NT2/D1 (cell line): ENCODE data around the gene SLC2A13.

Source experiments
- SUZ12 ChIP-seq: IDR thresholded peaks from 2 replicates; pipeline ENCODE4 v1.6.1; 2011; ENCODE audit not compliant: insufficient read length, insufficient read depth; ENCODE audit errors: extremely low read depth
- YY1 ChIP-seq: IDR thresholded peaks from 2 replicates; pipeline ENCODE4 v1.6.1; 2011; ENCODE audit not compliant: insufficient read length, insufficient read depth
- ZNF274 ChIP-seq: IDR thresholded peaks from 2 replicates; pipeline ENCODE4 v1.6.1; 2011; ENCODE audit warnings: mild to moderate bottlenecking, low read depth, low read length

- TF ChIP-seq SUZ12: no peak
- TF ChIP-seq YY1: no peak
- TF ChIP-seq ZNF274: no peak
These were observed 83.0 kb downstream of the SLC2A13 start for GRCh38 chr12:40022850-40023249.
